ENCODE data around the gene ANAPC13.

ANAPC13 gene

GRCh38 chr3:134485075-134485717, 589 bp downstream of the ANAPC13 start:
- DNase-seq (ENCODE audit: low spot score), result peak; percentile 28
- ChIA-PET POLR2A (ENCODE audit: low non-redundant PET) (interaction anchor here (0.8 to 1.0 kb wide), 2 partner anchors 8 to 154 kb away, joined by 4 read pairs; no protein-coding TSS in a partner anchor), CTCF (interaction anchor here (0.6 to 0.9 kb wide), 2 partner anchors 13 to 178 kb away, joined by 3 to 4 read pairs; no protein-coding TSS in a partner anchor)
- TF ChIP-seq CTCF (conservative IDR thresholded peaks at IDR 0.05; ENCODE audit: low read depth), result no peak
- peak overlapping the region; percentile 98 for H3K27ac ChIP-seq

DNA sequence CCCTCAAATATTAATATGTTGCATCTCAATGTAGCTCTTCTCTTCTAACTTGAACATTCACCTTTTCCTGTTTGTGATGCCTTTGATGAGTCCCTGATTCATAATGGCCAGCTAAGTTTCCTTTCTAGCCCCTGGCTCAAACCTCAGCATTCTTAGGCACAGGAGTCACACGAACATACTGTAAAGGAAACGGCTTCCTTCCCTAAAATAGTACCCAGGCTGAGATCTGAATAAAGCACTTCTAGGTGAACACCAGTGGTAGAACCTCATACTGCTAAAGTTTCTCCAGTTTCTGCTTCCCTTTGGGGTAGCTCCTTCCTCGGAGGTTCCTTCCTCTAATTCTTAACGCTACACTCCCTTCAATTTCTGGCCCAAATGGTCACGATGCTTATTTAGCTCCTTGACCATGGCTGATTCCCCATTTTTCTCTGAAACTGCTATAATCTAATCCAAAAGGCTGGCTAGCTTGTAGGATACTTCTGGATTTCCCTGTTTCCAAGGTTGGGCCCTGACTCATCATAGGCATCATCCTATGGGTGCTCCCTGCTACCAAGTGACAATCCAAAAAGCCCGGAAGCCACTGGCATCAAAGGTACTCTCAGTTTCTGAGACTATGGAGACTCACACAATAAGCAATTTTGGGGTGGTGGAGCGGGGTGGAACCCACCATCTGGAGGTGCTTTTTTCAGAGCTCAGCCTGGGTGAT, 2.4 kb downstream of the ANAPC13 start:
- ChIA-PET POLR2A (ENCODE audit: low non-redundant PET) (interaction anchor here (0.9 to 1.2 kb wide), 2 partner anchors 109 to 119 kb away, joined by 5 read pairs; no protein-coding TSS in a partner anchor), CTCF (interaction anchor here (0.6 kb wide), 1 partner anchor 10 kb away, joined by 4 read pairs; no protein-coding TSS in a partner anchor)
- no peak for TF ChIP-seq CTCF (conservative IDR thresholded peaks at IDR 0.05; ENCODE audit: low read depth)
- peak overlapping the region; percentile 51 for H3K27ac ChIP-seq
- DNase-seq (ENCODE audit: low spot score), result peak; percentile 59

DNA sequence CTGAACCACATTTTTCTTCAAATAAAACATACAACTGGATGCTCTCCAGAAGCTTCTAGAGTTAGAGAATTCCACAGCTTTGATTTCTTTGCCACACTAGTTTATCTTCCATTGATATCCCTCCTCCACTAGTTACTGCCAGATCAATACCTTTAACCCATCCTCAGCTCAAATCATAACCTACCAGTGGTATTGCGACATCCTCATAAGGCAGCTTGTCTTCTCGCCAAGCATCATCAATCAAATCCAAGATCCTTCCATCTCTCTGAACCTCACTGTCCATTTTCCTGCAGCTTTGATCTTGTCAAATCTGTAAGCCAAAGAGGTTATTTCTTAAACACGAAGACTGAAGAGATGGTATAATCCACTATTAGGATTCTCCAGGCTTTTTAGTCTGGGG, 3.2 kb downstream of the ANAPC13 start:
- no peak for TF ChIP-seq CTCF (conservative IDR thresholded peaks at IDR 0.05; ENCODE audit: low read depth)
- ChIA-PET POLR2A (ENCODE audit: low non-redundant PET) (interaction anchor here (0.9 to 1.2 kb wide), 2 partner anchors 108 to 118 kb away, joined by 5 read pairs; no protein-coding TSS in a partner anchor), CTCF (no interaction called here)
- DNase-seq (ENCODE audit: low spot score), result no peak
- H3K27ac ChIP-seq, result no peak overlapping the region

DNA sequence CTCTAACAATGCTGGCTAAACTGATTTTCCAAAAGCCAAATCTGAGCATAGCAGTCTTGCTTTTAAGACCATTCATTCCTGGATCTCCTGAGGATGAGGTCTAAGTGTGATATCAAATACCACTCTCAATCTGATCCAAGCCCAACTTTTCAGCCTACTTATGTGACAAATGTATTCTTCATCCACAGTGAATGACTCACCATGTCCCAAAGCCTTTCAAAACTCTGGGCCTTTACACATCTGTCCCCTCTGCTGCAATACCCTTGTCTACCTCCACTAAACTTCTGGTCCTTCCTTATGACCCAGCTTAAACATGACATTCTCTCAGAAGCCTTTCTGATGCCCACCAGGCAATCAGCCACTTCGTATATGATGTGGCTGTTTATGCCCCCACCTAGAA, 4.6 kb downstream of the ANAPC13 start:
- no peak for TF ChIP-seq CTCF (conservative IDR thresholded peaks at IDR 0.05; ENCODE audit: low read depth)
- ChIA-PET CTCF (no interaction called here), POLR2A (ENCODE audit: low non-redundant PET) (no interaction called here)
- H3K27ac ChIP-seq, result no peak overlapping the region
- no peak for DNase-seq (ENCODE audit: low spot score)

DNA sequence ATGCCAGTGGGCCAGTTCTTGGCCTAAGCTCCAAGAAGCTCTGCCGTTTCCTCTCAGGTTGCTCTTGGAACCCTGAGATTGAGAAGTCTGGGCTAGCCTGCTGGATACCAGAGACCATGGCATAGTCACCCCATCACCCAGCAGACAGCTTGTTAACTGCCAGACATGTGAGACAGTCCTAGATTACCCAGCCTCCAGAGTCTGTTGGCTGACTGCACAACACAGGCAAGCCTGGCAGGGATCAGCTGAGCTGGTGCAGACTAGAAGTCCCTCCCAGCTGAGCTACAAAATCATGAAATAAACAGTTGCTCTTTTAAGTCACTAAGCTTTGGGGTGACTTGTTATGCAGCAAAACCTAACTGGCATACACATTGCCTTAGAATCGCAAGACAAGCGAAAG, 5.2 kb downstream of the ANAPC13 start:
- TF ChIP-seq CTCF (conservative IDR thresholded peaks at IDR 0.05; ENCODE audit: low read depth), result no peak
- peak overlapping the region; percentile 42 for H3K27ac ChIP-seq
- no peak for DNase-seq (ENCODE audit: low spot score)
- ChIA-PET CTCF (interaction anchor here (0.5 to 1.3 kb wide), 3 partner anchors 20 to 268 kb away, joined by 3 to 4 read pairs (median 3); no protein-coding TSS in a partner anchor), POLR2A (ENCODE audit: low non-redundant PET) (no interaction called here)

DNA sequence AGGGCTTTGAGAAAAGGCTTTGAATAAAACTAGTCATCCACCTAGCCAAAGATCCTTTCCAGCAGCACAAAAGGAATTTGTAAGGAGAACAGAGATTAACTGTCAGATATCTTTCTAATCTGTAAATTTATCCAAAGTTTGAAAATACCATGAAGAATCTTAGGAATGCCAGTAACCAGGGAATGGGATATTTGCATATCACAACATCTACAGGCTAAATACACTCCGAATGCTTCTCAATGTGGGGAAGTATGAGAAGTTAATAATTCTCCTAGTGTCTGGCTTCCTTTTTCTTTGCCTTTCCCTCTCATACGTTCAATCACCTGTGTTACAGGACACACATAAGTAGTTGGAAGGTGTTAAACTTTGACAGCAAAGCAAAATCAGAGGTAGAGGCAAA, 7.8 kb downstream of the ANAPC13 start:
- DNase-seq (ENCODE audit: low spot score), result no peak
- TF ChIP-seq CTCF (conservative IDR thresholded peaks at IDR 0.05; ENCODE audit: low read depth), result no peak
- CTCF ChIA-PET, result interaction anchor here (0.7 to 2.1 kb wide), 3 partner anchors 9 to 265 kb away, joined by 3 to 7 read pairs (median 3); no protein-coding TSS in a partner anchor
- H3K27ac ChIP-seq, result no peak overlapping the region
- POLR2A ChIA-PET (ENCODE audit: low non-redundant PET), result no interaction called here

All from RWPE1 (cell line).